Adipose tissue (tissue), 3 donors: ENCODE results near the gene GBA2. TPM values are rescaled to one million over a fixed set of nuclear protein-coding genes. Genes with fewer than 3 reads are reported as not detected.

Source experiments
- H3K27ac ChIP-seq: one replicate; pipeline ENCODE4 v1.5.1; 2013; ENCODE audit warnings: low read depth, low read length
- WGBS, 3 donors: extraction: QIAGEN DNeasy Blood & Tissue Kit; methylation state at CpG; one replicate each; pipeline ENCODE4 v1.1.7; 2013; 5-methylcytosine and 5-hydroxymethylcytosine counted together
- polyA plus RNA-seq, 3 donors: library from polyadenylated mRNA; stranded (reverse); fragments of 200-250 nt; gene quantifications; one replicate each; pipeline ENCODE4 v1.2.3, GENCODE V29; 2013
- donor health status: healthy with polysubstance abuse.
- donor health status: Bipolar disorder and iron deficiency.
- donor health status: healthy.

The GBA2 gene
- polyA plus RNA-seq = 10 to 100 TPM; 24.0 to 48.8 (median 36.8) TPM

GRCh38 chr9:35748858-35749514 lies at the start of gene GBA2, which contains the start of gene RGP1:
GBA2 (minus strand) TSS chr9:35749228; CDS start chr9:35748704, 524 bp downstream.
RGP1 (plus strand) TSS chr9:35749287; CDS start chr9:35749756, 469 bp downstream.
- 0 to 1% (median 1%) methylated on average over 53 to 69 of the region's 69 CpGs for WGBS, 3 donors
- H3K27ac ChIP-seq = peak within 1 kb of the TSS; percentile 65

GRCh38 chr9:35797311-35798109 lies 48.5 kb upstream of the GBA2 start:
- 82 to 89% (median 89%) methylated on average over 6 of the region's 6 CpGs for WGBS, 3 donors
- no peak overlapping the region for H3K27ac ChIP-seq

GRCh38 chr9:35795695-35796094 lies 46.7 kb upstream of the GBA2 start:
- H3K27ac ChIP-seq = no peak overlapping the region

GRCh38 chr9:35793461-35793860 lies 44.4 kb upstream of the GBA2 start:
- no peak overlapping the region for H3K27ac ChIP-seq
- 50 to 77% (median 74%) methylated on average over 2 of the region's 2 CpGs for WGBS, 3 donors

GRCh38 chr9:35792826-35793225 lies 43.8 kb upstream of the GBA2 start:
- H3K27ac ChIP-seq = no peak overlapping the region
- WGBS, 3 donors = 88 to 93% (median 93%) methylated on average over 14 of the region's 14 CpGs

GRCh38 chr9:35792024-35792813 lies 43.2 kb upstream of the GBA2 start:
- 80 to 88% (median 82%) methylated on average over 32 to 34 of the region's 34 CpGs for WGBS, 3 donors

GRCh38 chr9:35791297-35791921 lies 42.4 kb upstream of the GBA2 start, which contains the start of gene NPR2:
NPR2 (plus strand) TSS chr9:35791591; CDS start chr9:35792409, 818 bp downstream.
- WGBS, 3 donors = 7 to 26% (median 17%) methylated on average over 17 to 63 of the region's 64 CpGs
- no peak within 1 kb of the TSS for H3K27ac ChIP-seq

More at GRCh38 chr9:35792024-35792813, 43.2 kb upstream of the GBA2 start:
- H3K27ac ChIP-seq = no peak overlapping the region

- no peak overlapping the region for H3K27ac ChIP-seq
- 38 to 49% (median 38%) methylated on average over 37 of the region's 37 CpGs for WGBS, 3 donors
Measured at GRCh38 chr9:35790385-35791296, 41.6 kb upstream of the GBA2 start.

- WGBS, 3 donors = 31 to 38% (median 37%) methylated on average over 4 of the region's 4 CpGs
- H3K27ac ChIP-seq = no peak overlapping the region
Measured at GRCh38 chr9:35790025-35790384, 41.0 kb upstream of the GBA2 start.

- no peak overlapping the region for H3K27ac ChIP-seq
- WGBS, 3 donors = 92 to 100% (median 95%) methylated on average over 2 of the region's 2 CpGs
Measured at GRCh38 chr9:35789541-35789940, 40.5 kb upstream of the GBA2 start.

- no peak overlapping the region for H3K27ac ChIP-seq
Measured at GRCh38 chr9:35783418-35783817, 34.4 kb upstream of the GBA2 start.

- no peak overlapping the region for H3K27ac ChIP-seq
- WGBS, 3 donors = 57 to 85% (median 80%) methylated on average over 2 of the region's 2 CpGs
Measured at GRCh38 chr9:35781066-35781465, 32.0 kb upstream of the GBA2 start.

GRCh38 chr9:35778496-35778895 lies 29.5 kb upstream of the GBA2 start:
- WGBS, 3 donors = 89 to 95% (median 90%) methylated on average over 3 of the region's 3 CpGs
- H3K27ac ChIP-seq = no peak overlapping the region

GRCh38 chr9:35776018-35776417 lies 27.0 kb upstream of the GBA2 start:
- WGBS, 3 donors = 74 to 83% (median 76%) methylated on average over 4 of the region's 4 CpGs
- H3K27ac ChIP-seq = no peak overlapping the region

- 38 to 78% (median 43%) methylated on average over 7 of the region's 7 CpGs for WGBS, 3 donors
- no peak overlapping the region for H3K27ac ChIP-seq
Measured at GRCh38 chr9:35774907-35775635, 26.0 kb upstream of the GBA2 start.

- WGBS, 3 donors = 45 to 75% (median 63%) methylated on average over 3 of the region's 3 CpGs
- no peak overlapping the region for H3K27ac ChIP-seq
Measured at GRCh38 chr9:35771943-35772342, 22.9 kb upstream of the GBA2 start.

GRCh38 chr9:35771534-35771933 lies 22.5 kb upstream of the GBA2 start:
- no peak overlapping the region for H3K27ac ChIP-seq
- 8 to 26% (median 16%) methylated on average over 1 of the region's 1 CpG for WGBS, 3 donors
